HT1080 (cell line): ENCODE measurements around the gene KIFC3. TPM values are rescaled to one million over a fixed set of nuclear protein-coding genes. Genes with fewer than 3 reads are reported as not detected.
"Not testable (repeated sequence)": the region's sequence is repeated elsewhere in the genome, so short reads cannot be mapped to it uniquely, and the experiment has no call there.

ENCODE experiments used
- DNase-seq: peaks from one replicate; pipeline ENCODE4 v3.0.0-alpha.2; 2015; ENCODE audit warnings: low read depth
- total RNA-seq: library from RNA; depleted of rRNA; stranded (reverse); fragments of >200 nt; shearing (Covaris generic); gene quantifications from 2 replicates; pipeline ENCODE4 v1.2.3, GENCODE V29; 2014

KIFC3 gene
- total RNA-seq, 1 experiment from 2014 or later: 134 TPM

GRCh38 chr16:57805176-57805575 is 2.9 kb upstream of the KIFC3 start:
- DNase-seq: no peak

- no peak for DNase-seq
Measured at GRCh38 chr16:57804111-57804837, 2.0 kb upstream of the KIFC3 start.

- DNase-seq: no peak
Measured at GRCh38 chr16:57803134-57803990, 1.1 kb upstream of the KIFC3 start.

- peak; percentile 52 for DNase-seq
Measured at GRCh38 chr16:57801809-57802340, 416 bp downstream of the KIFC3 start.

- DNase-seq: peak; percentile 74
Measured at GRCh38 chr16:57801098-57801808, 1.0 kb downstream of the KIFC3 start.

- DNase-seq: no peak
Measured at GRCh38 chr16:57800200-57801097, 1.8 kb downstream of the KIFC3 start.

- no peak for DNase-seq
Measured at GRCh38 chr16:57799600-57800199, 2.6 kb downstream of the KIFC3 start.

- no peak for DNase-seq
Measured at GRCh38 chr16:57798953-57799599, 3.2 kb downstream of the KIFC3 start.

GRCh38 chr16:57798267-57798810 is 4.0 kb downstream of the KIFC3 start:
- DNase-seq: no peak

- DNase-seq: no peak
Measured at GRCh38 chr16:57797526-57798266, 4.6 kb downstream of the KIFC3 start.

- DNase-seq: no peak
Measured at GRCh38 chr16:57797216-57797525, 5.1 kb downstream of the KIFC3 start.

- DNase-seq: not testable (repeated sequence)
Measured at GRCh38 chr16:57796014-57796413, 6.3 kb downstream of the KIFC3 start.

GRCh38 chr16:57795431-57795878 is 6.8 kb downstream of the KIFC3 start:
- DNase-seq: peak; percentile 60

- no peak for DNase-seq
Measured at GRCh38 chr16:57794849-57795430, 7.4 kb downstream of the KIFC3 start.

- no peak for DNase-seq
Measured at GRCh38 chr16:57791893-57792461, 10.3 kb downstream of the KIFC3 start.

- DNase-seq: no peak
Measured at GRCh38 chr16:57791195-57791892, 10.9 kb downstream of the KIFC3 start.

- DNase-seq: no peak
Measured at GRCh38 chr16:57788951-57789350, 13.3 kb downstream of the KIFC3 start.
